ENCODE results near the gene LTB4R. TPM values are rescaled to one million over a fixed set of nuclear protein-coding genes. Genes with fewer than 3 reads are reported as not detected.

Gene LTB4R
- total RNA-seq, 1 donor from 2014 or later, result 3.6 TPM

- DNase-seq, result no peak
Observed at GRCh38 chr14:24304019-24304387, 7.3 kb upstream of the LTB4R start.

GRCh38 chr14:24307156-24307574 lies 4.1 kb upstream of the LTB4R start:
- DNase-seq, result no peak

GRCh38 chr14:24307575-24308341 lies 3.5 kb upstream of the LTB4R start, which contains the start of gene CIDEB:
Gene CIDEB, minus strand, starts transcription at chr14:24307977. Its CDS starts 119 bp downstream, at chr14:24307858.
- DNase-seq, result peak; percentile 79

- DNase-seq, result no peak
Observed at GRCh38 chr14:24308342-24309124, 2.8 kb upstream of the LTB4R start.

GRCh38 chr14:24309538-24310264 lies 1.6 kb upstream of the LTB4R start, which contains the start of gene LTB4R2:
Gene LTB4R2, plus strand, starts transcription at chr14:24310140. Its CDS starts 525 bp downstream, at chr14:24310665.
- no peak for DNase-seq

GRCh38 chr14:24310265-24310645 lies 1.0 kb upstream of the LTB4R start:
- DNase-seq, result no peak

GRCh38 chr14:24311837-24312615 lies 724 bp downstream of the LTB4R start:
- DNase-seq, result no peak

GRCh38 chr14:24312736-24313507 lies 1.6 kb downstream of the LTB4R start:
- peak; percentile 85 for DNase-seq

GRCh38 chr14:24313913-24314312 lies 2.6 kb downstream of the LTB4R start:
- no peak for DNase-seq

- no peak for DNase-seq
Observed at GRCh38 chr14:24314377-24315193, 3.3 kb downstream of the LTB4R start.

- DNase-seq, result no peak
Observed at GRCh38 chr14:24315243-24315806, 4.0 kb downstream of the LTB4R start.

- DNase-seq, result peak; percentile 68
Observed at GRCh38 chr14:24315807-24316596, 4.7 kb downstream of the LTB4R start.

- no peak for DNase-seq
Observed at GRCh38 chr14:24316597-24316950, 5.3 kb downstream of the LTB4R start.

- DNase-seq, result no peak
Observed at GRCh38 chr14:24317141-24317928, 6.0 kb downstream of the LTB4R start.

- DNase-seq, result no peak
Observed at GRCh38 chr14:24321212-24321975, 10.1 kb downstream of the LTB4R start.

GRCh38 chr14:24322672-24323071 lies 11.4 kb downstream of the LTB4R start:
- DNase-seq, result no peak

GRCh38 chr14:24323341-24323740 lies 12.0 kb downstream of the LTB4R start:
- DNase-seq, result no peak

GRCh38 chr14:24324024-24324423 lies 12.7 kb downstream of the LTB4R start:
- no peak for DNase-seq

All from dermis blood vessel endothelial cell (primary cell).